Muscle layer of duodenum (tissue), 2 donors: ENCODE results near the gene SLC28A2.
"Not testable (repeated sequence)": the region's sequence is repeated elsewhere in the genome, so short reads cannot be mapped to it uniquely, and the experiment has no call there.

Experiments used
- H3K27ac ChIP-seq: one replicate; pipeline ENCODE4 v1.7.0; 2013; ENCODE audit warnings: mild to moderate bottlenecking, low read length
- H3K27me3 ChIP-seq: one replicate; pipeline ENCODE4 v1.7.0; 2013; ENCODE audit warnings: low read depth, mild to moderate bottlenecking, control low read depth, low read length
- H3K36me3 ChIP-seq, 2 donors: one replicate each; pipeline ENCODE4 v1.7.0; 2013; ENCODE audit warnings: low read length in 2 of 2, control low read depth in 1 of 2, mild to moderate bottlenecking in 1 of 2; ENCODE audit not compliant: insufficient read depth in 2 of 2, control insufficient read depth in 1 of 2
- H3K4me1 ChIP-seq, 2 donors: one replicate each; pipeline ENCODE4 v1.7.0; 2013; ENCODE audit warnings: low read length in 2 of 2, mild to moderate bottlenecking in 2 of 2, control low read depth in 1 of 2, moderate library complexity in 1 of 2; ENCODE audit not compliant: insufficient read depth in 2 of 2, control insufficient read depth in 1 of 2
- H3K4me3 ChIP-seq, 2 donors: one replicate each; pipeline ENCODE4 v1.7.0; 2013; ENCODE audit warnings: low read length in 2 of 2, low read depth in 1 of 2, mild to moderate bottlenecking in 1 of 2
- H3K9me3 ChIP-seq, 2 donors: one replicate each; pipeline ENCODE4 v1.7.0; 2013; ENCODE audit warnings: low read length in 2 of 2, control low read depth in 1 of 2, mild to moderate bottlenecking in 1 of 2; ENCODE audit not compliant: control insufficient read depth in 1 of 2
- donor health status: healthy.

Gene SLC28A2

DNA sequence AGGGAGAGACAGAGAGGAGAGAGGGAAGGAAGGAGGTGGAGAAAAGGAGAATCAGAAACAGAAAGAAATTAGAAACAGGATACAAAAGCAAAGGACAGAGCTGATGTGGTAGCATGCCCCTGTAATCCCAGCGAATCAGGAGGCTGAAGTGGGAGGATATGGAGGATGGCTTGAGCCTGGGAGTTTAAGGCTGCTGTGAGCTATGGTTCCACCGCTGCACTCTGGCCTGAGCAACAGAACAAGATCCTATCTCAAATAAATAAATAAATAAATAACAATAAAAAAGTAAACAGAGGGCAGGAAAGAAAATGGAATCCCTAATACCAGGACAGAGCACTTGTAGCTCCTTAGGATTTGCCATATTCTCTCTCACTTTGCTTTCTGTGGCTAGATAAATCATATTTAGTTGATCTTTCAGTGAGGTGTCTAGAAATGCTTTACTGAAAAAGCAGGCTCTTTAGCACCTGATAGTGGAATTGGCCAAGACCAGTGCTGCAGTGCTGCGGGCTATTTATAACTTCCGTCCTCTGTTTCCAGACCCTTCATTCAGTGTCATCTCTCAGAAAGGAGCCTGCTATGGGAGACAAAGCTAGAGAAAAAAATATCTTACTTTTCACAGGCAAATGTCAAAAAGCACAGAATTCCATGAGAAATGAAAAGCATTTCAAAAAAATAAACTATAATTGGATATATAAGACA lies 20.0 kb upstream of the SLC28A2 start:
- H3K27me3 ChIP-seq, result no peaks in the 10 kb centered on the region
- no peaks in the 10 kb centered on the region for H3K36me3 ChIP-seq
- H3K9me3 ChIP-seq, result peaks cover 0 to 9% of the 10 kb centered on the region in 2 donors
- H3K4me1 ChIP-seq, result no peaks in the 10 kb centered on the region
- H3K4me3 ChIP-seq, result no peak overlapping the region
- H3K27ac ChIP-seq, result no peak overlapping the region

DNA sequence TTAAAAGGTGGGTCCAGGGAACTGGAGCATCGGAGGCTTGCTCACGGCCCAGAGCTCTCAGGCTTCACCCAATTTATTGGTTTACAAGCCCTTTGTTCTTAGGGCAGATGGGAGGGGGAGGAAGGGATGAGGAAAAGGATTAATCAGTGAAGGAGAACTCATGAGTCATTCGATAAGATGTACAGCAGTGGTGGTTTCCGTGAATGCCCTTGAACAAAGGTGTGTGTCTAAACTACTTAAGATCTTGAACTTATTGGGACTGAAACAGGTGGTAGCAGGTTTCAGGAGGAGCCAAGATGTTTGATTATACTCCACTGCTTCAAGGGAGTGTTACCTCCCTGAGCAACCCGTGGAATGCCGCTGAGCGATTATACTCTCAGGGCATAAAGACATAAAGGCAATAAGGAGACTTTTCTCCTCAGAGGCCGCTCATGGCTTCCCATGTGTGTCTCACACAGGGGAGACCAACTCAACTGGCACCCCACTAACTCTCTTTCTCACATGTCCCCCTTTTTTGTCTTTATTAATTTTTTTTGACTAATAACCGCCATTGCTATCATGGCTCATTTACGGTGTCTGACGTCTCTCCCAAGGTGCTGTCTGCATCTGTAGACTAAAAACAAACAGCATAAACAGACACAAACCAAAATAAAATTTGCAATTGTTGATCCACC lies 17.3 kb upstream of the SLC28A2 start:
- H3K9me3 ChIP-seq, result peaks cover 0 to 18% of the 10 kb centered on the region in 2 donors
- no peaks in the 10 kb centered on the region for H3K36me3 ChIP-seq
- no peaks in the 10 kb centered on the region for H3K27me3 ChIP-seq
- no peaks in the 10 kb centered on the region for H3K4me1 ChIP-seq
- H3K27ac ChIP-seq, result no peak overlapping the region
- no peak overlapping the region for H3K4me3 ChIP-seq

DNA sequence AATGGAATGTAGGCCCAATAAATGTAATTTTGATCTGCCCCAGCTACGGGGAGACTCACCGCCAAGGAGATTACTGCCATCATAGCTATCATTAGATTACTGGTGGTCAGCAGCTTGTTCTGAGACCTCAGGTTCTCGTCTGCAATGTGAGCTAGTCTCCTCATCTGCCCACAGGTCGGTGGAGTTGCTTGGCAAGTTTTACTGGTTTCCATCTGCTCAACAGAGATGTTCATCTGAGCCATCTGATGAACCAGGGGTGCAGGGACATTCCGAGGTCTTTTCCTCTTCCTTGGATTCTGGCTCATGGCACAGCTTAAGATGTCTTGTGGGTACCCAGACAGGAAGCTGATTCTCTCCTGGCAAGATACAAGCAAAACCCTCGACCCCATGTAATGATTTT lies 15.2 kb upstream of the SLC28A2 start:
- not testable (repeated sequence) for H3K27me3 ChIP-seq, H3K4me3 ChIP-seq, H3K27ac ChIP-seq, H3K4me1 ChIP-seq, H3K36me3 ChIP-seq
- peaks cover 12 to 36% of the 10 kb centered on the region in 2 donors for H3K9me3 ChIP-seq

DNA sequence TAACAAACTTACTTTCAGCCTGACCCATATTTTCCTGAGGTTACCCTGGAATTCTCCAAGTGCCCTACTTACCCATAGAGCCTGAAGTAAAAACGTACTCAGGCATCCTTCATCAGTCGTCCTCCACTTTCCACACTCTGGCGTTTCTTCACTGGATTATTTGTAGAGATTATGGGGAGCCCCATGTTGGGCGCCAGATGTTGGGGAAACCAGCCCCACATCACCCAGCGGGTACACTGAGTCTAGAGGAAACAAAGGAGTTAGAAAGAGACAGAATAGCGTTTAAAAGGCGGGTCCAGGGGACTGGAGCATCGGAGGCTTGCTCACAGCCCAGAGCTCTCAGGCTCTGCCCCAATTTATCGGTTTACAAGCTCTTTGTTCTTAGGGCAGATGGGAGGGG lies 9.7 kb upstream of the SLC28A2 start:
- Histone ChIP-seq H3K4me3 (peak overlapping the region in 1 of 2 donors; percentile 37), H3K36me3 (no peaks in the 10 kb centered on the region), H3K27ac (no peak overlapping the region), H3K4me1 (no peaks in the 10 kb centered on the region), H3K9me3 (peaks cover 26 to 65% of the 10 kb centered on the region in 2 donors), H3K27me3 (no peaks in the 10 kb centered on the region)

GRCh38 chr15:45249125-45249780 lies 2.8 kb upstream of the SLC28A2 start:
- Histone ChIP-seq H3K4me3 (no peak overlapping the region), H3K4me1 (no peaks in the 10 kb centered on the region), H3K9me3 (peaks cover 4 to 16% of the 10 kb centered on the region in 2 donors), H3K27me3 (no peaks in the 10 kb centered on the region), H3K27ac (no peak overlapping the region), H3K36me3 (no peaks in the 10 kb centered on the region)

DNA sequence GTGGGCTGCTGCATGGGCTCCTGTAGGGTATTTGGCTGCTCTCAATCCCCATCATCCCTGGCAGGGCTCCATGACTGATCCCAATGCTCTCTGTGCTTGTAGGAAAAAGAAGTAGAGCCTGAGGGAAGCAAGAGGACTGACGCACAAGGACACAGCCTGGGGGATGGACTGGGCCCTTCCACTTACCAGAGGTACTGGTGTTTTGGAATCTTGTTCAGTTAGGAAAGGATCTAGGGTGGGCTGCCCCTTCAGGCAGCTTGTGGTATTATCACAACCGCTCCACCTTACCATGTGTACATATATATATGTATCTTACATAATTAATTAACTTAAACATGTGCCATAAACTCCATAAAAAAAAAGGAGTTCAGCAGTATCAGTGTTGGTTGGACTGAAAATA lies 1.3 kb downstream of the SLC28A2 start:
- no peaks in the 10 kb centered on the region for H3K4me1 ChIP-seq
- H3K4me3 ChIP-seq, result no peak overlapping the region
- no peaks in the 10 kb centered on the region for H3K27me3 ChIP-seq
- no peak overlapping the region for H3K27ac ChIP-seq
- no peaks in the 10 kb centered on the region for H3K9me3 ChIP-seq
- H3K36me3 ChIP-seq, result no peaks in the 10 kb centered on the region

DNA sequence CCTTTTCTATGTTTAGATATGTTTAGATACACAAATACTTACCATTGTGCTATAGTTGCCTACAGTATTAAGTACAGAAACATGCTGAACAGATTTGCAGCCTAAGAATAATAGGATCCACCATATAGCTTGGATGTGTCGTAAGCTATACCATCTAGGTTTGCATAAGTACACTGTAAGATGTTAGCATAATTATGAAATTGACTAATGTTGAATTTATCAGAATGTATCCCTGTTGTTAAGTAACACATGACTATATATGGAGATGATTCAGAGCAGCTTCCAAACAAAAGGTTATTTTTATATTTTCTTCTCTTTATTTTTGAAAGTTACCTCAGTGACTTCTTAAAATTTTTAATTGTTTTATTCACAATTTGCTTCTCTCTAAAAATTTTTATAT lies 2.4 kb downstream of the SLC28A2 start:
- H3K4me1 ChIP-seq, result no peaks in the 10 kb centered on the region
- no peaks in the 10 kb centered on the region for H3K27me3 ChIP-seq

GRCh38 chr15:45254824-45255223 lies 2.8 kb downstream of the SLC28A2 start:
- H3K27ac ChIP-seq, H3K36me3 ChIP-seq, H3K4me1 ChIP-seq, H3K27me3 ChIP-seq, H3K9me3 ChIP-seq, H3K4me3 ChIP-seq: not testable (repeated sequence)

More for the DNA sequence above, 2.4 kb downstream of the SLC28A2 start:
- Histone ChIP-seq H3K36me3 (no peaks in the 10 kb centered on the region), H3K4me3 (no peak overlapping the region), H3K27ac (no peak overlapping the region), H3K9me3 (no peaks in the 10 kb centered on the region)

- peaks cover 0 to 3% of the 10 kb centered on the region in 2 donors for H3K9me3 ChIP-seq
Measured at GRCh38 chr15:45259796-45260195, 7.8 kb downstream of the SLC28A2 start.

DNA sequence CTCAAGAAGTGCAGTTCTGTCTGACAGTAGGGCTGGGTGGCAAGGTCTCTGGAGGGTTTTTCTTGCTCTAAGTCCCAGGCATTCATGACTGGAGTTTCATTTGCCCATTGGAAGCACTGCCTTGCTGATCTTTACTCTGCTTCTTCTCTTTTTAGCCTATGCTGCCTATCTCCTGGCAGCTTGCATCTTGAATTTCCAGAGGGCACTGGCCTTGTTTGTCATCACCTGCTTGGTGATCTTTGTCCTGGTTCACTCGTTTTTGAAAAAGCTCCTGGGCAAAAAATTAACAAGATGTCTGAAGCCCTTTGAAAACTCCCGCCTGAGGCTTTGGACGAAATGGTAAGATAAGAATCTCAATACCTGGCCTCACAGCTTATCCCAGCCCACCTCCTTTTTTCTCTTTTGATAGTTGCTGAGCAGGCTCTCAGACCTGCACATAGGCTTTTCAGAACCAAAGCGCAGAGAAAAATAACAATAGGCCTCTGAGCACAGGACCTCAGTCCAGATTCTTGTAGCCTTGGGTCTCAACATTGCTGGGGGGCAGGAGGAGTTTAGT lies 10.9 kb downstream of the SLC28A2 start:
- no peaks in the 10 kb centered on the region for H3K36me3 ChIP-seq
- H3K27me3 ChIP-seq, result no peaks in the 10 kb centered on the region
- H3K27ac ChIP-seq, result no peak overlapping the region

More at GRCh38 chr15:45259796-45260195, 7.8 kb downstream of the SLC28A2 start:
- no peaks in the 10 kb centered on the region for H3K27me3 ChIP-seq
- H3K36me3 ChIP-seq, result no peaks in the 10 kb centered on the region
- H3K27ac ChIP-seq, result no peak overlapping the region
- H3K4me1 ChIP-seq, result no peaks in the 10 kb centered on the region
- no peak overlapping the region for H3K4me3 ChIP-seq

GRCh38 chr15:45263854-45264253 lies 11.8 kb downstream of the SLC28A2 start:
- no peak overlapping the region for H3K4me3 ChIP-seq
- no peak overlapping the region for H3K27ac ChIP-seq
- H3K4me1 ChIP-seq, result no peaks in the 10 kb centered on the region
- no peaks in the 10 kb centered on the region for H3K36me3 ChIP-seq
- H3K9me3 ChIP-seq, result peaks cover 0 to 3% of the 10 kb centered on the region in 2 donors
- no peaks in the 10 kb centered on the region for H3K27me3 ChIP-seq

More for the DNA sequence above, 10.9 kb downstream of the SLC28A2 start:
- Histone ChIP-seq H3K9me3 (peaks cover 0 to 3% of the 10 kb centered on the region in 2 donors), H3K4me3 (no peak overlapping the region), H3K4me1 (no peaks in the 10 kb centered on the region)
